HCT116 (cell line): ENCODE results near the gene VTI1A. TPM values are rescaled to one million over a fixed set of nuclear protein-coding genes. Genes with fewer than 3 reads are reported as not detected.

ENCODE experiments used
- ATAC-seq: fragments of 200-7000 bp; cut with Tn5 transposase; 2 replicates; pipeline ENCODE4 v1.9.1; 2020; ENCODE audit warnings: mild to moderate bottlenecking, moderate library complexity
- BruUV-seq: library from RNA; stranded (reverse); fragments of 400-500 nt; replicated peaks from 2 replicates; lab custom pipeline; 2021; lab: Mats Ljungman, UMichigan
- CTCF ChIA-PET: fragments of 300-600 bp; sonication (Branson Sonifier 250); formaldehyde crosslinking; loops from one replicate; lab custom pipeline; 2021; ENCODE audit warnings: antibody characterized with exemption; lab: Charles Lee
- POLR2A ChIA-PET: fragments of 300-600, 350-600 bp; sonication (Branson Sonifier 250); formaldehyde crosslinking; loops from one replicate; lab custom pipeline; 2021; ENCODE audit warnings: antibody characterized with exemption; lab: Charles Lee
- RAD21 ChIA-PET, 2 experiments: fragments of 300-600 bp; sonication (Branson Sonifier 250); formaldehyde crosslinking; loops; one replicate each; lab custom pipeline; 2023; ENCODE audit warnings: low total read pairs in 2 of 2; ENCODE audit not compliant: uncharacterized antibody in 2 of 2, unreplicated experiment in 2 of 2, low non-redundant PET in 1 of 2; lab: Charles Lee
- DNase-seq: peaks from one replicate; pipeline ENCODE4 v3.0.0-alpha.2; 2010; ENCODE audit warnings: low read depth, low spot score
- H2AFZ ChIP-seq: fragments of 200-600 bp; shearing (Covaris generic), sonication (generic); 2 replicates; pipeline ENCODE4 v1.6.1; 2017; ENCODE audit warnings: low read depth, mixed run types, mixed read lengths, antibody characterized with exemption, low read length; ENCODE audit not compliant: poor library complexity, severe bottlenecking
- H3K27ac ChIP-seq: 2 replicates; pipeline ENCODE4 v1.5.1; 2012; ENCODE audit warnings: low read depth, low read length
- H3K27me3 ChIP-seq: fragments of 200-600 bp; sonication (generic); 2 replicates; pipeline ENCODE4 v1.6.1; 2016; ENCODE audit warnings: mixed run types, low read length, mixed read lengths; ENCODE audit not compliant: insufficient read depth
- H3K36me3 ChIP-seq, 2 experiments: fragments of 200-500 bp in 1 of 2; fragments of 200-600 bp in 1 of 2; sonication (Bioruptor generic) in 1 of 2; sonication (generic) in 1 of 2; 2 replicates each; pipeline versions ENCODE4 v1.5.1 to v1.6.1; 2014 to 2016; ENCODE audit warnings: low read length in 2 of 2, inconsistent platforms in 1 of 2, mixed read lengths in 1 of 2, mixed run types in 1 of 2; ENCODE audit not compliant: insufficient read depth in 2 of 2, control insufficient read depth in 1 of 2
- H3K4me1 ChIP-seq, 2 experiments: fragments of 200-600 bp in 1 of 2; sonication (generic) in 1 of 2; 2 replicates each; pipeline versions ENCODE4 v1.5.1 to v1.6.1; 2012 to 2017; ENCODE audit warnings: low read length in 2 of 2, inconsistent platforms in 1 of 2, mild to moderate bottlenecking in 1 of 2, mixed read lengths in 1 of 2, mixed run types in 1 of 2, moderate library complexity in 1 of 2; ENCODE audit not compliant: insufficient read depth in 2 of 2, control insufficient read depth in 1 of 2
- H3K4me2 ChIP-seq: fragments of 200-600 bp; sonication (generic); 2 replicates; pipeline ENCODE4 v1.6.1; 2017; ENCODE audit warnings: mixed run types, low read length, mixed read lengths
- H3K4me3 ChIP-seq, 2 experiments: fragments of 200-600 bp in 1 of 2; sonication (generic) in 1 of 2; replicated peaks in 1 of 2; 2 replicates each; pipeline ENCODE4 v1.5.1; 2011 to 2016; ENCODE audit warnings: low read length in 2 of 2, control low read depth in 1 of 2, low read depth in 1 of 2, mild to moderate bottlenecking in 1 of 2, mixed read lengths in 1 of 2, mixed run types in 1 of 2
- H3K79me2 ChIP-seq: fragments of 200-600 bp; sonication (generic); 2 replicates; pipeline ENCODE4 v1.6.1; 2017; ENCODE audit warnings: mild to moderate bottlenecking, mixed run types, low read length, moderate library complexity, mixed read lengths; ENCODE audit not compliant: insufficient read depth
- H3K9ac ChIP-seq: fragments of 200-600 bp; sonication (generic); 2 replicates; pipeline ENCODE4 v1.6.1; 2016; ENCODE audit warnings: low read length, mixed read lengths
- H3K9me2 ChIP-seq: fragments of 200-600 bp; sonication (generic), shearing (Covaris generic); 2 replicates; pipeline ENCODE4 v1.6.1; 2017; ENCODE audit warnings: mixed run types, mild to moderate bottlenecking, moderate library complexity; ENCODE audit not compliant: insufficient read depth
- H3K9me3 ChIP-seq, 2 experiments: fragments of 200-500 bp in 1 of 2; fragments of 200-600 bp in 1 of 2; sonication (Bioruptor generic) in 1 of 2; sonication (generic) in 1 of 2; 2 replicates each; pipeline ENCODE4 v1.6.1; 2014 to 2017; ENCODE audit warnings: low read length in 2 of 2, mixed read lengths in 2 of 2, inconsistent platforms in 1 of 2, low read depth in 1 of 2, mild to moderate bottlenecking in 1 of 2, mixed run types in 1 of 2, moderate library complexity in 1 of 2; ENCODE audit not compliant: control insufficient read depth in 1 of 2, insufficient read depth in 1 of 2
- H4K20me1 ChIP-seq: fragments of 200-600 bp; sonication (generic), shearing (Covaris generic); 2 replicates; pipeline ENCODE4 v1.6.1; 2017; ENCODE audit warnings: mixed run types, mild to moderate bottlenecking, moderate library complexity; ENCODE audit not compliant: insufficient read depth
- EGR1 ChIP-seq: IDR thresholded peaks from 2 replicates; pipeline ENCODE4 v1.6.1; 2012; ENCODE audit warnings: low read depth
- ELF1 ChIP-seq: IDR thresholded peaks from 2 replicates; pipeline ENCODE4 v1.6.1; 2012; ENCODE audit warnings: low read depth, borderline replicate concordance
- EZH2phosphoT487 ChIP-seq: fragments of 200-600 bp; IDR thresholded peaks from 2 replicates; pipeline ENCODE4 v1.6.1; 2018; ENCODE audit warnings: antibody characterized with exemption, borderline replicate concordance
- FOSL1 ChIP-seq: IDR thresholded peaks from 2 replicates; pipeline ENCODE4 v1.6.1; 2012; ENCODE audit warnings: low read depth
- JUND ChIP-seq: IDR thresholded peaks from 2 replicates; pipeline ENCODE4 v1.6.1; 2012
- POLR2A ChIP-seq: IDR thresholded peaks from 2 replicates; pipeline ENCODE4 v1.7.0; 2011; ENCODE audit warnings: borderline replicate concordance; ENCODE audit not compliant: insufficient read depth, insufficient read length; ENCODE audit errors: extremely low read depth
- POLR2AphosphoS5 ChIP-seq: IDR thresholded peaks from 2 replicates; pipeline ENCODE4 v1.6.1; 2011; ENCODE audit warnings: mild to moderate bottlenecking, low read depth, low read length, moderate library complexity
- SRF ChIP-seq: IDR thresholded peaks from 2 replicates; pipeline ENCODE4 v1.6.1; 2012; ENCODE audit warnings: low read depth
- YY1 ChIP-seq: IDR thresholded peaks from 2 replicates; pipeline ENCODE4 v1.6.1; 2011; ENCODE audit warnings: low read length, low read depth, moderate library complexity, mild to moderate bottlenecking; ENCODE audit not compliant: insufficient replicate concordance; ENCODE audit errors: extremely low read depth
- ZBTB33 ChIP-seq: IDR thresholded peaks from 2 replicates; pipeline ENCODE4 v1.6.1; 2011; ENCODE audit warnings: mild to moderate bottlenecking, low read length, moderate library complexity; ENCODE audit not compliant: insufficient replicate concordance; ENCODE audit errors: extremely low read depth
- ZFX ChIP-seq: fragments of 450-650 bp; IDR thresholded peaks from 2 replicates; pipeline ENCODE4 v1.6.1; 2017
- ZNF274 ChIP-seq: fragments of 200-500 bp; sonication (Bioruptor generic); IDR thresholded peaks from 2 replicates; pipeline ENCODE4 v1.6.1; 2014; ENCODE audit warnings: mild to moderate bottlenecking, low read depth, low read length, inconsistent platforms
- intact Hi-C: fragments of 100-400 bp; cut with micrococcal nuclease; formaldehyde crosslinking; loops from 2 replicates; pipeline ENCODE4 v1.10.0; 2022
- total RNA-seq: library from RNA; stranded (reverse); gene quantifications from one replicate; pipeline ENCODE4 v1.2.1, GENCODE V29; 2021; ENCODE audit not compliant: unreplicated experiment
- TF ChIP-seq, protein P1 (sequence below): IDR thresholded peaks from 2 replicates; pipeline ENCODE4 v1.6.1; 2012

The VTI1A gene
- total RNA-seq, 1 experiment from 2014 or later, result 80.7 TPM

GRCh38 chr10:112722758-112723157 is 275.7 kb downstream of the VTI1A start:
- intact Hi-C loops, result loop anchor here (5.0 to 10.0 kb wide), 3 partner anchors 230 to 800 kb away; partner anchors contain the start of gene TCF7L2

DNA sequence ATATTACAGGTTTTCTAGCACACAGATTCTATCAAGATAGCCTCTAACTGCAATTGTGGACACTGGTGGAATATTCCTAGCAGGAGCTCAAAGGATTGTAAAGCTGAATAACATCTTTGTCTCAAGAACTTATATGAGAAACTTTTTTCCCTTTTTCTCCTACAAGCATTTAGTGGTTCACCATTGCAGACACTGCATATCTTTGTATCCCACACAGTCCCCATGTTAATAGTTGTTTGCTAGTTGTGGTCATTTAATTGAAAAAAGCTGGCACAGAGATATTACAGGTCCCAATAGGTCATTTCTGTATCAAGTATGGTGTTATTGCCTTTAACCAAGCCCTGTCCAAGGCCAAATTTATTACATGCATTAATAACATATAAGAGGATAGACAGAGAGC is 276.9 kb downstream of the VTI1A start:
- ChIA-PET CTCF (no interaction called here), POLR2A (no interaction called here)
- TF ChIP-seq ELF1 (no peak), ZBTB33 (no peak), YY1 (no peak), EGR1 (no peak), EZH2phosphoT487 (no peak), SRF (no peak), JUND (no peak), POLR2A (no peak), ZNF274 (no peak), ZFX (no peak), POLR2AphosphoS5 (no peak)
- TF ChIP-seq, protein P1, sequence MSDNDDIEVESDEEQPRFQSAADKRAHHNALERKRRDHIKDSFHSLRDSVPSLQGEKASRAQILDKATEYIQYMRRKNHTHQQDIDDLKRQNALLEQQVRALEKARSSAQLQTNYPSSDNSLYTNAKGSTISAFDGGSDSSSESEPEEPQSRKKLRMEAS, result no peak

More at GRCh38 chr10:112722758-112723157, 275.7 kb downstream of the VTI1A start:
- ChIA-PET RAD21 (no interaction called here), POLR2A (no interaction called here), CTCF (no interaction called here)
- no peaks in the 10 kb centered on the region; the same call in 1 of the 2 replicates for H3K79me2 ChIP-seq
- no peak overlapping the region for H3K4me3 ChIP-seq
- H2AFZ ChIP-seq, result no peak overlapping the region
- TF ChIP-seq POLR2AphosphoS5 (no peak), FOSL1 (no peak), ZBTB33 (no peak)
- no peaks in the 10 kb centered on the region for H4K20me1 ChIP-seq
- H3K4me2 ChIP-seq, result no peak overlapping the region
- no peaks in the 10 kb centered on the region for H3K9me3 ChIP-seq
- BruUV-seq, result no TSS peak
- H3K27me3 ChIP-seq, result no peaks in the 10 kb centered on the region
- H3K9me2 ChIP-seq, result no peaks in the 10 kb centered on the region
- no peaks in the 10 kb centered on the region for H3K36me3 ChIP-seq
- no peak overlapping the region for H3K9ac ChIP-seq
- no peak for ATAC-seq
- H3K4me1 ChIP-seq, result peaks cover 0 to 6% of the 10 kb centered on the region in 2 experiments; a peak in 3 of 4 replicates
- H3K27ac ChIP-seq, result no peak overlapping the region
- no peak for DNase-seq

More for the DNA sequence above, 276.9 kb downstream of the VTI1A start:
- intact Hi-C loops, result loop anchor here (5.0 to 10.0 kb wide), 3 partner anchors 228 to 798 kb away; partner anchors contain the start of gene TCF7L2
- Histone ChIP-seq H3K27me3 (no peaks in the 10 kb centered on the region), H3K4me3 (no peak overlapping the region), H4K20me1 (no peaks in the 10 kb centered on the region), H3K9me2 (no peaks in the 10 kb centered on the region), H3K9ac (no peak overlapping the region), H3K79me2 (no peaks in the 10 kb centered on the region), H3K4me1 (peaks cover 2 to 6% of the 10 kb centered on the region in 2 experiments; a peak in 2 of 4 replicates), H3K9me3 (no peaks in the 10 kb centered on the region), H3K27ac (no peak overlapping the region), H2AFZ (no peak overlapping the region), H3K4me2 (no peak overlapping the region), H3K36me3 (no peaks in the 10 kb centered on the region)
- no TSS peak for BruUV-seq
- RAD21 ChIA-PET, result no interaction called here
- ATAC-seq (no peak), DNase-seq (no peak)
